NCI-H510A treated with DMSO at 0.1 percent for 48 hours (cell line): ENCODE results near the gene GID8.
A peak's percentile ranks its signal among the peaks of the same experiment; 100 is the strongest.

ENCODE experiments used
- DNase-seq: peaks from one replicate; lab custom pipeline; 2025; lab: John Stamatoyannopoulos, UW

The GID8 gene

DNA sequence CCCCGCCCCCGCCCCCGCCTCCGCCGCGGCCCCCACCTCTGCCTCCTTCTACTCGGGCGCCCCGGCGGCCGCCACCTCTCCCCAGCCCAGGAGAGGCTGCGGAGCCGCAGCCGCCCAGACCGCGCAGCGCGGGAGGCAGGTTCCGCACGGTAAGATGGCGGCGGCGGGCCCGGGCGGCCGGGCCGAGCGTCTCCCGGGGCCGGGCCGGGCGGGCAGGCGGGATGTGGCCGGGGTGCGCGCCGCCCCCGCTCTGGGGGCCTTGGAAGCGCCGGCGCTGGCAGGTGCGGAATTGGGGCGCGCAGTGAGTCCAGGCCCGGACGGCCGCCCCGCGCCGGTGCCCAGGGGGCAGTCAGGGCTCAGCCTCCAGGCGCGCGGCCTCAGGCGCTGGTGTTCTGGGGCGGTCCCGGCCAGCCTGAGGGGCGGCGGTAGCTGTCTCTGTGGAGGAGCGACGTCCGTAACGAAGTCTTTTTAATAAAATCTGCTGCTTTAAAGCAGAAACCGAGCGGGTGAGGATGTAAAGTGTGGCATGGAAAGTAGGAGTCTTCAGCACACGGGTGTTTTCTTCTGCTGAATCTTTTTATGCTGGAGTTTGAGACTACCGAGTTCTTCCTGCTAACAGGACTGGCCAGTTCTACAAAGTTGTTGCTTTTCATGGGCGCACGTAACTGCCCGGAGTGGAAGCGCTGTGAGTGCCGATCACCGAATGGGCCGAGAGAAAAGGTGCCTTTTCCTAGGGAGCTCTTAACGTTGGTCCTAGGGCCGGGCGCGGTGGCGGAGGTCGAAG lies at the start of gene GID8:
TSS of gene GID8 (plus strand) at position 43 of the 784 bp plus-strand sequence. CDS start 3,356 bp downstream, outside the sequence.
- DNase-seq = peak; percentile 21

DNA sequence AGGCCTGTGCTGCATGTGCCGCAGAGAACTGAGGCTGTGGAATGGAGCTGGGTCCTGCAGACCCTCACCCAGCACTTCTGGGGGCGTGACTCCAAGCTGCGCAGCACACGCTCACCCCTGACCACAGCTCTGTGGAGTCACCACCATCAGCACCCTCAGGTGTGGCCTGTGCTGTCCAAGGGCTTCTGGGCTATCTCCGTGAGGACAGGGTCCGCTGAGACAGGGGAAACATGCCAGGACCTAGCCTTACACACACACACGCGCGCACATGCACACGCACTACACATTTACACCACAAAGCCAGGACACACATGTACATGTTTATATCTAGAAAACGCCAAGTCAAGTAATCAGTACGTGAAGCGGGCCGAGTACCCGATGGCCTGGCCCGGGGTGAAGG lies 49.5 kb upstream of the GID8 start:
- DNase-seq = no peak

DNA sequence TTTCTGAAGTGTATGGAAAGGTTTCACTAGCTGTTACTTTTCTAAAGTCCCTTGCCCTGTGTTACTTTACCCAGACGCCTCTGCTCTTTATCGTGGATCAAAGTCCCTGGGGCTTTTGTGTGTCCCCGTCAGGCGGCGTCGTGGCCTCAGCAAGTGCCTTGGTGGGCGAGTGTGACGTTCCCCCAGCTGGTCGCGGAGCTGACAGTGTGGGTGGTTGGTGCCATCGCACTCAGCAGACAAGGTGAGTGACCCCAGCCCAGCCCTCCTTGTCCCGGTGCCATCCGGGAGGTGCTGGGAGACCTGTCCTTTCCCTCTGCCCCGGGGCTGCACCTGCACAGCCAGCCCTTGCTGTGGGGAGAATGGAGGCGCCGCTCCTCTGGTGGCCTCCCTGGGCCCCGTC lies 49.0 kb upstream of the GID8 start:
- DNase-seq = no peak

DNA sequence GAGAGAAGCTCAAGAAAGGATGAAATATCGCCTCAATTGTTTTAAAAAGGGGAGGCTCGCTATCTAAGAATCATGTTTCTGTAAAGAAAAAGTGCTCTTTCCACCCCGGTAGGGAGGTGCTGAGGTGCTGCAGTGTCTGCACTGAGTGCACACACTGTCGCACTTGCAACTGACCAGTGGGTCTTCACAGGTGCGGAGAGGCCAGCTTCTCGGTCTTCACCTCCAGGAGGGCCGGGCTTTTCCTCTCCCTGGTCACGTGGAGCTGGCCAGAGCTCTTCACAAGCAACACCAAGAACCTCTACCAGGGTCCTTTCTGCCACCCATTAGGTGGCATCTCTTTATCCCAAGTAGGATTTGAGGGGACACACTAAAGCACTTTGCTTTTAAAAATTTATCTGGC lies 48.5 kb upstream of the GID8 start:
- no peak for DNase-seq

GRCh38 chr20:62889871-62890270 lies 48.1 kb upstream of the GID8 start:
- DNase-seq = no peak

GRCh38 chr20:62890444-62890843 lies 47.5 kb upstream of the GID8 start:
- DNase-seq = no peak

- no peak for DNase-seq
These were observed 46.8 kb upstream of the GID8 start for GRCh38 chr20:62891111-62891510.

GRCh38 chr20:62892348-62893304 lies 45.3 kb upstream of the GID8 start:
- DNase-seq = peak; percentile 13

DNA sequence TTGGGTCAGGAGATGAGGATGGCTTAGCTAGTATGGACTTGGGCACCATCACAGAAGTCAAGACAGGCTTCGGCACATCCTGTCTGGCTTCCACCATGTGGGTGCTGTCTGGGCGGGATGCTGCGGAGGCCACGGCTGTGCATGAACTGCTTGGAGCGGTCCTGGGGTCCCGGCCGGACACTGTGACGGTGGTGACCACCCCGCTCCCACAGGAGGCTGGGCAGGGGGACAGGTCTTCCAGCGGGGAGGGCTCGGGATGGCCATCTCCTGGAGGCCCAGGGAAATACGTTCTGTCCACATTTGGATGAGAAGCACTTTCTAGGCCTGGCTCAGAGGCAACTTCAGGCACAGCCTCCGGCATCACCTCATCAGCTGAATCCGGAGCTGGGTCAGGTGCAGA lies 44.2 kb upstream of the GID8 start:
- DNase-seq = no peak

GRCh38 chr20:62894261-62894660 lies 43.7 kb upstream of the GID8 start:
- DNase-seq = no peak

DNA sequence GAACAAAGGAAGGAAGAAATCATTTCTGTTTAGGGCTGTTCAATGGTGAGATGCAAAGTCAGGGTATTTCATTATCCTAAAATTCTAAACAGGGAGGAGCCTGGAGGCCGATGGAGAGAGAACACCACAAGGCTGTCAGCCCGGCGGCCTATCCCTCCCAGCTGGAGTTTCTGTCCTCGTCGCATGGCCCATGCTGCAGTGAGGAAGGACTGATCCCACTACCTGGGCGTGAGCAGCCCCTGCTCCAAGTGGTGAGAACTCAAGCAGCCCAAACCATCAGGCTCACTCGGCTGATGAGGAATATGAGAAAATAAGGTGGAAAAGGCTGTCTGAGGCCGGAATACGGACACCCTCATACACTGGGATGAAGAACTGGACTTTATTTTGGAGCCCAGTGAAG lies 42.4 kb upstream of the GID8 start:
- DNase-seq = no peak

DNA sequence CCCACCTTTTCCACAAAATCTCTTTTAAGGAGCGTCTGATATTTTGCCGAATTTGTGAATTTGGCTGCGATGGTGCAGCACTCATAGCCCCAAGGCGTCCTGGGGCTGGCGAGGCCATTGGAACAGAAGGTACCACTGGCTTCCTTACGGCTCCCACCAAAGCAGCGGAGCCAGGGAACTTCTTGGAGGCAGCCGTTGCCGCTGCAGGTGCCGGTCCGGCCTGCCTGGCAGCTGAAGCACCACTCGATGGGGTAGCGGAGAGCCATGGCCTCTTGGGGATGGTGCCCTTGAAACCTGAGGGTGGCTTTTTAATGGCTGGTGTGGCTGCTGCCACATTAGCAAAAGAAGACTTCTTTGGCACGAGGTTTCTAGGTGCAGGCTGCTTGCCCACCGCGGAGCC lies 41.4 kb upstream of the GID8 start:
- peak; percentile 62 for DNase-seq

- DNase-seq = no peak
These were observed 40.3 kb upstream of the GID8 start for GRCh38 chr20:62897666-62898065.

DNA sequence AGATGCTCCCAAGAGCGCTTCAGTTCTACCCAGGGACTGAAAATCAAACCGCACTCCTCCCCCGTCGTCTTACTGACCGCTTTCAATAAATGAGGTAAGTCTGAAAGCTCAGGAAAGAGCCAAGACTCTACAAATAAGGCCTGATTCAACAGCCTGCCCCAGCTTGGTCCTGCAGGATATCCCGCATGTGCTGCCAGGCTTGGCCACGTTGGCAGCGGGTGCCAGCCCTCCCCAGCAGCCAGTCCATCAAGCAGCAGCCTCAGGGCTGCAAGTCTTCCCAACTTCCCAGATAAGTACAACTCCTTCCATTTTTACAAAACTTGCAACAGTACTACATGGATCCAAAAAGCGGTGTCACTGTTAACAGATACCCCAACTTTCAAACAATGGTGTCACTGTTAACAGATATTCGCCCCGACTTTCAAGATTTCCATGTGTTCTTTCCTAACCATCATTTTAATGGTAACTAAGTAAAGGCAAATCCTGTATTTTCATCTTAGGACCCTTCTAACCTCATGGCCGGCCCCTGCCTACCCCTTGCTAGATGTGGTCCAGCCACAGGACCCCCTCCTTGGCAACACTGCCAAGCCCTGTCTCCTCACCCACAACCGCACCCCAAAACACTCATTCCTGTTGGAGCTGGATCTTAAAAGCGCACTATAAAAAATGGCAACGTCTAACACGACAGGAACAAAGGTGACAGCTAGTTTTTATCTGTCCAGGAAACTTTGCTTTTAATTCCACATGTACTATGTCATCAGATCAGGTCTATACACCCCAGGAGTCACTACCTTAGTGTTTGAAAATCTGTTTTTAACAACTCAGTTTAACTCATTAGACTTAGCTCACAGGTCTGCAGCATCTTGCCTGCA lies 39.6 kb upstream of the GID8 start:
- DNase-seq = no peak

DNA sequence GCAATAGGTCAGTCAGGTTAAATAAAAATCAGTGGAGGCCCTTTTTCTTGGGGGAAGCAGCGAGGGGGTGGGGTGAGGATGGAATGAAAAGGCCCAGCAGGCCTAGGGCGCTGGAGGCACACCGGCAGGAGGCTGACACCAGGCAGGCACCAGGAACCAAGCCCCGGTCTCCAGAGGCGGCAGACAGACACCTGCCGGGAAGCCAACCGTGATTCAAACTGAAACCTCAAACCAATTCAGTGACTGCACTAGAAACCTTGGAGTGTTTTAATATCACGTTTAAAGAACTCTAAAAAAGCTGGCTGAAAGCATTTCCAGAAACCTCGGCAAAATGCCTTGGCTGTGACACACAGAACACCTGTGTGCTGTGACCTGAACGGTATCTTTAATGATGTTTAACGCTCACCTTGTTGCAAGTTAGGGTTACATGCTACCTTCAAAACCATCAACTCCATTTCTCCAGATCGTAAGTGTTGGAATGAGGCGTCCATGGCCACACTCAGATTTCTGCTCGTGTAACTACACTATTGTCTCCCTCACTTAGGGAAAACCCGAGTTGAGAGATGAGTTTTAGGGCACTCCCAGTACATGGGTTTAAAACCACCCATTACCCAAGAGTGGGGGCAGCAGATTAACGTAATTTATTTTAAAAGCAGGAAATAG lies 38.8 kb upstream of the GID8 start:
- DNase-seq = peak; percentile 37

DNA sequence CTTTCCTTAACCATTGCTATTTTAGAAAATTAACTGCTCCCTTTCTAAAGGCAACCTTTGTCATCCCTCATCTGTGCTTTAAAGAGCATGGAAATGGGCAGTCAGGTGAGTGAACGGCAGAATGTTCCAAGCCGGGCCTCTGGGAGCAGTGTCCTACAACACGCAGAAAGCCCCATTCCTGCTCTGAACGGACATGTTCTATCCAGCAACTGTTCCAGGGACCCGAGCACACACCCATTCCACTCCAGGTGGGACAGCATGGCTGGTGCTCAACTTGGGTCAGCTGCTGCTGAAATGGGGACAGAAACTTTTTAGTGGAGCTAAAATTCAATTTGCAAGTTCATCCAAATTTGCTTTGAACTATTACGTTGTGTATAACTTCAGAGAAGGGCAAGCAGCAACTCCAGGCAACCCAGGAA lies 38.3 kb upstream of the GID8 start:
- peak; percentile 9 for DNase-seq

GRCh38 chr20:62900052-62900691 lies 37.8 kb upstream of the GID8 start:
- peak; percentile 53 for DNase-seq

- DNase-seq = peak; percentile 70
These were observed 37.0 kb upstream of the GID8 start for GRCh38 chr20:62900692-62901584.

GRCh38 chr20:62901891-62902290 lies 36.1 kb upstream of the GID8 start:
- no peak for DNase-seq
